ENCODE measurements around the gene GABRG2.
"Not testable (repeated sequence)": the region's sequence is repeated elsewhere in the genome, so short reads cannot be mapped to it uniquely, and the experiment has no call there.

Gene GABRG2

GRCh38 chr5:162067655-162068411 is at the start of gene GABRG2:
TSS of gene GABRG2 (plus strand) at chr5:162067773. CDS start at chr5:162068000, 227 bp downstream.
- DNase-seq: peak in 1 of 2 experiments; percentile 50

GRCh38 chr5:162025312-162025711 is 42.3 kb upstream of the GABRG2 start:
- no peak for DNase-seq

DNA sequence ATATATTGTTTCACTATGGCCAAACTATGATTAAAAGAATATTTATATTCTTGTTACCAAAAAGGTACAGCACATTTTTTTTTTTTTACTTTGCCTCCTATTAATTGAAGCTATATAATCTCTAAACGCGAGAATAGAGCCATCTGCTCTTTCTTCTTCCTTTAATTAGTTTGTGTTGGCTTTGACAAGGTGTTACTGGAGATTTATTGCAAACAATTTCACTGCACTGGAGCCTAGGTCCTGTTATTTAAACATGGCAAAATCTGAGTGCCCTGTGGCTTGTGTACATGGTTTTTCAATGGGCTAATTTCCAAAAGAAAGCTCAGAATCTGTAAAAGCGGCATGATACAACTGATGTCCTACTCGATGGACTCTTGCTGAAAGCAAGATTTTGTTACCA is 40.8 kb upstream of the GABRG2 start:
- no peak for DNase-seq

- no peak for DNase-seq
Observed at GRCh38 chr5:162037431-162037830, 30.1 kb upstream of the GABRG2 start.

GRCh38 chr5:162047279-162047678 is 20.3 kb upstream of the GABRG2 start:
- DNase-seq: no peak

DNA sequence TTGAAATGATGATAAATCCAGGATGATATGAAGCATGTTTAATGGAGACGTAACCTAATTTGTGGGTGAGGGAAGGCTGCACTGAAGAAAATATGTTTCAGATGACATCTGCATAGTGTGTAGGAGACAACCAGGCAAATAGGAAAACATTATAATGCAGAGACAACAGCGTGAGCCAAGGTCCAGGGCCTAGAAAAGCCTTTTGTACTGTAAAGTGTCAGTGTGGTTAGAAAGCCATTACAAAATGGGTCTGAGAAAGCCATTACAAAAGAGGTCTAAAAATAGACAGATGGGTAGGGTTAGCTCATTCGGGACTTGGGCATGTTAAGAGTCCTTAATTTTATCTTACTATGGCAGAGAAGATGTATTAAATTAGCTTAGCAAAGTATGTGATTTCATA is 14.9 kb upstream of the GABRG2 start:
- no peak for DNase-seq

GRCh38 chr5:162055095-162055494 is 12.5 kb upstream of the GABRG2 start:
- DNase-seq: not testable (repeated sequence)

- DNase-seq: no peak
Observed at GRCh38 chr5:162067162-162067561, 411 bp upstream of the GABRG2 start.

DNA sequence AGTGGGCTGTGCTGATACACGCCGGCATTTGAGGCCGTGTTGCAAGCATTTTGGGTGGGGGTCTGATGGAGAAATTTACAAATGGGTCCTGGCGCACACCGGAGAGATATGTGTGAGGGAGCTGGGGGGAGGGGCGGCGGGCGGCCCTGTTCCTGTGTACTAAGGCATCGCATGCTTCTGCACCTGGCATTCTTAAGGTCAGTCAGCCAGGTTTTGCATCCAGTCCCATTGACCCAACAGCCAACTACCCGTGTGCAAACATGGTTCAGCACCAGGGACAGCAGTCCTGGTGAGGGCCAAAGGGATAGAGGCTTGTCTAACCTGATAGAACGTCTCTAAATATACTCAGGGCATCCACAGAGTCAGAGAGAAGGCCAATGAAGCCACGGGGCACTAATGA is 839 bp downstream of the GABRG2 start:
- peak in 1 of 2 experiments; percentile 45 for DNase-seq

GRCh38 chr5:162068936-162069335 is 1.4 kb downstream of the GABRG2 start:
- no peak for DNase-seq

GRCh38 chr5:162078805-162079204 is 11.2 kb downstream of the GABRG2 start:
- no peak for DNase-seq

DNA sequence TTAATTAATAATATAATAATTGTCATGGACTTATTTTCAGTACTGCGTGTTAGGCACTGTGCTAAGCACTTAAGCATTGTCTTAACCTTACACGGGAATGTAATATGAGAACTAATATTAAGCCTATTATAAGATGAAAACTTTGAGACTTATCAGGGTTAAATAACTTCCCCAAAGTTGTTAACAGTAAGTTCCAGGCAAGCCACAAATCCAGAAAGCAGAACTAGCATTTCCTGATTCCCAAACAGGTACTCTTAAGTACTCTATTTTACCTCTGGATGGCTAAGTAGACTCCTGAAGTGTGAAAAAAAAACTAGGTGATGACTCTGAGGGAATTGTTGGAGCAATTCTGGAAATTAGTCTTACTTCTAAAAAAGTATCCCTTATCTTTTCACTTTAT is 23.8 kb downstream of the GABRG2 start:
- no peak for DNase-seq

- DNase-seq: no peak
Observed at GRCh38 chr5:162096448-162096847, 28.9 kb downstream of the GABRG2 start.

- DNase-seq: no peak
Observed at GRCh38 chr5:162107591-162107990, 40.0 kb downstream of the GABRG2 start.

- no peak for DNase-seq
Observed at GRCh38 chr5:162119801-162120200, 52.2 kb downstream of the GABRG2 start.

- no peak for DNase-seq
Observed at GRCh38 chr5:162128117-162128516, 60.5 kb downstream of the GABRG2 start.

DNA sequence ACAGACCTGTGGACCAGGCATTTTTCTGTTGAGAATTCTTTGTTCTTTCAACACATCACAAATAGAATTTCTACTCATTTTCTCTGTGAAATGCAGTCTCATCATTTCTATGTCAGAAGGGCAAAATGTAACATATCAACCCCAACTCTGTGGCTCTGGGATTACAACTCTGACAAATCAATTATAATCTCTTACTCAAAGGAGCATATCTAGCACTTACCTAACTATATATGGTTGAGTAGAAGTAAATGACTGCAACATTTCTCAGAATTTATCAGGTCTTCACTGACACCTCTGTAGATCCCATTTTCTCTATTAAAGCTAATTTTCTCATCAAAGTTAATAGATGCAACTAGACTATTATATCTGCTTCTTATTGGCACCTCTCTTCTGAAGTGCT is 64.8 kb downstream of the GABRG2 start:
- no peak for DNase-seq

DNA sequence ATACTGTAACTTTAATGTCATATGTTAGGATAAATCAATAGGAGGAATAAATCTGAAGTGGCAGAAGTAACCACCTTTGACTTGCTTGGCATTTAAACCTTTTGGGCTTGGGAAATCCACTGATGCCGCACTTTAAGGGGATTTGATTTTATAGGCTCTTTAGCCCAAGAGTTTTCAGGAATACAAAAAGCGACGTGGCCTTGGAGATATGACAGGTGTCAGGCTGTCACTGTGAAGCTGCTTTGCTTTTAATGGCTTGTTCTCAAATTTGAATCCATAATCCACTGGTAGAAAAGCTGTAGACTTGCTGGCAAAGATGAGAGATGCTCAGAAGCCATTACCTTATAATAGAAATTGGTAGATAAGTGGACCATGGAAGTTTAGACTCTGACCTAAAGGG is 71.6 kb downstream of the GABRG2 start:
- no peak for DNase-seq

DNA sequence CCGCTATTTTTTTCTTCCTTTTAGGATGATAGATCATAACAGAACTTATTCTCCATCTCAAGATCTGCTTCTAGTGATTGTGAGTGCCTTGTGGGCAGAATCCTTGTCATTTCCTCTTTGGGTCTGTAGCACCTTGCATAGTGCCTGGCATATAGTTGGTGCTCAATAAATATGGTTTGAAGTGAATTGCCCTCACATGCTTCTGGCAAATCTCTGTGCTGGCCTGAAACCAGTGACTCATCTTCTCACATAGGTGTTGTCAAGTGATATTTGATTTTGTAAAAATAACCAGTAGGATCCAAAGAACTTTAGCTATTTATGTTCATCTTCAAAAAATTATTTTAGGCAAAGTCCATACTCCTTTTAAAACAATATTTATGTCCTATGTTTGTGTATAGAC is 86.7 kb downstream of the GABRG2 start:
- no peak for DNase-seq

- no peak for DNase-seq
Observed at GRCh38 chr5:162160401-162160800, 92.8 kb downstream of the GABRG2 start.

DNA sequence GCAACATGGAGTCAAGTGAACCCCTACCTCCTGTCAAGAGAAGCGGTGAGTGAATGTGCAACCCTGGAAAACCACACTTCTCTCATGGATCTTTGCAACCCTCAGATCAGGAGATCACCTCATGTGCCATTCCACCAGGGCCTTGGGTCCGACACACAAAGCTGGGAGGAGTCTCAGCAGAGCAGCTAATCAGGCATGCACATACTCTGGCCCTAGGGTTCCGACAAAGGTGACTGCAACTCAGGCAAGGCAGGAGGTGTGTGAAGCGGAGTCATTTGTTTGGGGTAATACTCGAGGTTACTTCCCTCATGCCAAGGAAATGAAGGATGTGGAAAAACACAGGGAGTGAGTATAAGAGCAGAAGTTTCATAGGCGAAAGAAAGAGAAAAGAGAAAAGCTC is 96.1 kb downstream of the GABRG2 start:
- DNase-seq: no peak

DNA sequence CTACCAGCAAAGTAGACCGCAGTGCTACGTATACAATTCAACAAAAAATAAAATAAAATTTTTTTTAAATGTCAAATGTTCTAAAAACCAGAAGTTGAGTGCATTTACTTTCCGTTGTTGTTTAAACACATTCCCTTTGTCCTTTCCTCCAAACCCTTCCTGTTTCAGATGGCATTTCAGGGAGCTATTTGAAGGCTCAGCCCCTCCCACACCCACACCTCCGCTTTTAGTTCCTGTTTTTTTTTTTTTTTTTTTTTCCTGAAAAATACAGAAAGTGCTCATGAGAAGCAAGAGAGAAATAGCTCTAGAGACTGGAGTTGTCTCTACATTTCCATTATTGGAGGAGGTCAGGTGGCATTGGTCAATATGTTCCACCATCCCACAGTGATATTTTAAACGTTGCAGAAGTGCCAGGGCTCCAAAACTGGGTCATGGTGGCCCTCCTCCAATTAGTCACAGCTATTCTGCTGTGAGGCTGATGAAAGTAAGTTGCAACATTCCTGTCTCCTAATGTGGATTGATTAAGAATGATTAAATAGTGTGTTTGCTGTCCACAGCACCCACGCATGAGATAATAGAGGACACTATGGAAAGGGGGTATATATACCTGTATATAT is 106.9 kb downstream of the GABRG2 start:
- no peak for DNase-seq

DNA sequence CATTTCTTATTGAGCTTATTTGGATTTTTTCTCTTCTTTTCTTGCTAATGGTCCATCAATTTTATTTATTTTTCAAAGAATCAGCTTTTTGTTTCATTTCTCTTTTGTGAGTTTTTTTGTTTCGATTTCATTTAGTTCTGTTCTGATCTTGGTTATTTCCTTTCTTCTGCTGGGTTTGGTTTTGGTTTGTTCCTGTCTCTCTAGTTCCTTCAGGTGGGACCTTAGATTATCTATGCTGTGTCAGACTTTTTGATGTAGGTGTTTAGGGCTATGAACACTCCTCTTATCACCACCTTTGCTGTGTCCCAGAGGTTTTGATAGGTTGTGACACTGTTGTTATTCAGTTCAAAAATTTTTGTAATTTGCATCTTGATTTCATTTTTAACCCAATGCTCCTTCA is 119.8 kb downstream of the GABRG2 start:
- DNase-seq: no peak

DNA sequence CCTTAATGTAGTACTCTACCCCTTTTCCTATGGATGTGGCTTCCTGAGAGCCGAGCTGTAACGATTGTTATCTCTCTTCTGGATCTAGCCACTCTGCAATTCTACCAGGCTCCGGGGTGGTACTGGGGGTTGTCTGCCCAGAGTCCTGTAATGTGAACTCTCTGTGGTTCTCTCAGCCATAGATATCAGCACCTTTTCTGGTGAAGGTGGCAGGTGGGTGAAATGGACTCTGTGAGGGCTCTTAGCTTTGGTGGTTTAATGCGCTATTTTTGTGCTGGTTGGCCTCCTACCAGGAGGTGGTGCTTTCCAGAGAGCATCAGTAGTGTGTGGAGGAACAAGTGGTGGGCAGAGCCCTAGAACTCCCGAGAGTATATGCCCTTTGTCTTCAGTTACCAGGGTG is 122.1 kb downstream of the GABRG2 start:
- DNase-seq: no peak

GRCh38 chr5:162193012-162193411 is 125.4 kb downstream of the GABRG2 start:
- no peak for DNase-seq

Data from cerebellar nuclear complex (tissue), 1 donor.